ENCODE data around the gene PHF21A. TPM values are rescaled to one million over a fixed set of nuclear protein-coding genes. Genes with fewer than 3 reads are reported as not detected.

The PHF21A gene
- total RNA-seq, 1 experiment from 2014 or later, result 29.4 TPM

- no peak for TF ChIP-seq ARID4B (CRISPR knock-in tag; IDR thresholded peaks at IDR 0.05; ENCODE audit: borderline replicate concordance)
These were observed 57.0 kb downstream of the PHF21A start (continued) for GRCh38 chr11:46064221-46064620.

- POLR2A ChIA-PET, result no interaction called here
- DNase-seq (ENCODE audit: low spot score) (no peak), ATAC-seq (no peak)
- H3K27ac Mint-ChIP-seq, result no peak overlapping the region
- no peaks in the 10 kb centered on the region; the same call in 1 of the 2 replicates for H3K36me3 Mint-ChIP-seq
- H3K4me3 Mint-ChIP-seq, result no peak overlapping the region
- H3K27me3 Mint-ChIP-seq (ENCODE audit: low read depth), result no peaks in the 10 kb centered on the region
- no peaks in the 10 kb centered on the region for H3K9me3 Mint-ChIP-seq
- CTCF ChIA-PET, result interaction anchor here (0.9 kb wide), 1 partner anchor 69 kb away, joined by 4 read pairs; no protein-coding TSS in a partner anchor
- H3K4me1 Mint-ChIP-seq, result peaks cover 17% of the 10 kb centered on the region
- no peak for TF ChIP-seq CREM (CRISPR knock-in tag; IDR thresholded peaks at IDR 0.05)
- TF ChIP-seq ATF2 (CRISPR knock-in tag; IDR thresholded peaks at IDR 0.05; ENCODE audit: borderline replicate concordance, low read depth), result no peak
- TF ChIP-seq USF1 (CRISPR knock-in tag; IDR thresholded peaks at IDR 0.05), result no peak
- TF ChIP-seq ZSCAN18 (CRISPR knock-in tag; IDR thresholded peaks at IDR 0.05), result no peak
- no peak for TF ChIP-seq AR (CRISPR knock-in tag; IDR thresholded peaks at IDR 0.05)
- no peak for TF ChIP-seq NR1H2 (CRISPR knock-in tag; IDR thresholded peaks at IDR 0.05)
- no peak for TF ChIP-seq NFYB (CRISPR knock-in tag; conservative IDR thresholded peaks at IDR 0.05; ENCODE audit: low read depth)
- no peak for TF ChIP-seq ZNF425 (CRISPR knock-in tag; conservative IDR thresholded peaks at IDR 0.05)
- TF ChIP-seq ZNF423 (CRISPR knock-in tag; IDR thresholded peaks at IDR 0.05), result no peak
- no peak for TF ChIP-seq ZNF396 (CRISPR knock-in tag; IDR thresholded peaks at IDR 0.05; ENCODE audit: borderline replicate concordance)
- no peak for TF ChIP-seq ETV6 (CRISPR knock-in tag; IDR thresholded peaks at IDR 0.05)
- TF ChIP-seq ZNF232 (CRISPR knock-in tag; IDR thresholded peaks at IDR 0.05), result no peak
- no peak for TF ChIP-seq ZNF263 (CRISPR knock-in tag; IDR thresholded peaks at IDR 0.05; ENCODE audit: low read depth)
- TF ChIP-seq NFATC4 (CRISPR knock-in tag; IDR thresholded peaks at IDR 0.05), result no peak
- no peak for TF ChIP-seq RELA (CRISPR knock-in tag; IDR thresholded peaks at IDR 0.05; ENCODE audit: borderline replicate concordance)
- no peak for TF ChIP-seq FOXP1 (CRISPR knock-in tag; IDR thresholded peaks at IDR 0.05; ENCODE audit: borderline replicate concordance)
- no peak for TF ChIP-seq ELF4 (CRISPR knock-in tag; IDR thresholded peaks at IDR 0.05; ENCODE audit: low read depth)
- no peak for TF ChIP-seq ZNF219 (CRISPR knock-in tag; IDR thresholded peaks at IDR 0.05; ENCODE audit: borderline replicate concordance)
These were observed 58.1 kb downstream of the PHF21A start for GRCh38 chr11:46063138-46063537.

Measured in WTC11 (cell line).